GM19351 (cell line): ENCODE data around the gene PRKAA2.
"Not testable (repeated sequence)": the region's sequence is repeated elsewhere in the genome, so short reads cannot be mapped to it uniquely, and the experiment has no call there.

Experiments
- ATAC-seq: cut with Tn5 transposase; IDR thresholded peaks from one replicate; pipeline ENCODE4 v1.9.1; 2021; ENCODE audit warnings: mild to moderate bottlenecking, moderate library complexity; ENCODE audit not compliant: unreplicated experiment

The PRKAA2 gene

GRCh38 chr1:56644919-56645676 lies at the start of gene PRKAA2:
PRKAA2 (plus strand) TSS chr1:56645314; CDS start chr1:56645388, 74 bp downstream.
- ATAC-seq, result peak; percentile 73

GRCh38 chr1:56595397-56596191 lies 49.5 kb upstream of the PRKAA2 start:
- ATAC-seq, result not testable (repeated sequence)

DNA sequence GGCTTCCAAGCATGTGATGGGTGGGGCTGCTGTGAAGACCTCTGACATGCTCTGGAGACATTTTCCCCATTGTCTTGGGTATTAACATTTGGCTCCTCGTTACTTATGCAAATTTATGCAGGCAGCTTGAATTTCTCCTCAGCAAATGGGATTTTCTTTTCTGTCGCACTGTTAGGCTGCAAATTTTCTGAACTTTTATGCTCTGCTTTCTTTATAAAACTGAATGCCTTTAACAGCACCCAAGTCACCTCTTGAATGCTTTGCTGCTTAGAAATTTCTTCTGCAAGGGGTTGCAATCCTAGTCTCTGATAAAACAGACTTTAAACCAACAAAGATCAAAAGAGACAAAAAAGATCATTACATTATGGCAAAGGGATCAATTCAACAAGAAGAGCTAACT lies 35.0 kb upstream of the PRKAA2 start:
- not testable (repeated sequence) for ATAC-seq

GRCh38 chr1:56610770-56611169 lies 34.3 kb upstream of the PRKAA2 start:
- ATAC-seq, result not testable (repeated sequence)

GRCh38 chr1:56617141-56617540 lies 28.0 kb upstream of the PRKAA2 start:
- ATAC-seq, result no peak

DNA sequence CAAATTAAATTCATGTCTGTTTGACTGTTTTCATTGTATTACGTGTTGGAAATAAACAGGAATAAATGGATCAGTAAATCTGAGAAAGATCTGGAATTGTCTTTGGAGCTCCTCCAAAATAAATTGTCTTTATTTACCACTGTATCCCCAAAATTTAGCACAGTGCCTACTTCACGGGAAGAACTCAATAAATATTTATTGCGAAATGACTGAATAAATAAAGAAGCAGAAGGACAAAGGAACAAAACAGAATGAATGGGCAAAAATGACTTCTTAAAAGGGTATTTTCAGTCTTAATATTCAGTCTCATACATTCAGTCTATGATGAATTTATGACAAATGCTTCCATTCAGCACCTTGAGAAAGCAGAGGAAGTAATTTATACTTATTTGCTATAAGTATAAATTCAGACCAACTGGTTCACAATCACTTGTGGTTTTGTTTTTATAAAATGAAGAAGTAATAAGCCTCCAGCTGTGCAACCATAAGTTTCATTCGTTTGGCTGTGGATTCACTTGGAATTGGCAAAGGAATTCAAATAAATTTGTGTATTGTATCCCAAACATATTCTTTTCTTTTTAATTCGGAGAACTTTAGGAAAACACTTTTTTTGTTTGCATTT lies 19.2 kb upstream of the PRKAA2 start:
- no peak for ATAC-seq

DNA sequence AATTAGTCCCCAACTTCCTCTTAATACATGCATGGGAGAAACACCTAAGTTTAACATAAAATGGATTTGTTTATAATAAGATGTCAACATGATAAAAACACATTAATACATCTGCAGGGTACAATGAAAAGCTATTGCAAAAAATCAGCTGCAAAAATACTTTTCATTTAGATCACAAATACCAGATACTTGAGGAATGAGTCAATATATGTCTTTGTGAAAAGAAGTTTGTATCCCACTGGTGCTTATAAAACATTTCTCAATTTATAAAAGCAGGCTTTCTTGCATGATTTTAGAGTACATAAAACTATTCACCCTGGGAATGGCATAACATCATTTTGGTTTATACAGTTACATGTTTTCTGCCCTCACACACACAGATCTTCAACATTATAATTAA lies 18.6 kb upstream of the PRKAA2 start:
- ATAC-seq, result no peak

- ATAC-seq, result no peak
These were observed 18.0 kb upstream of the PRKAA2 start for GRCh38 chr1:56627019-56627635.

GRCh38 chr1:56627636-56628039 lies 17.5 kb upstream of the PRKAA2 start:
- no peak for ATAC-seq

DNA sequence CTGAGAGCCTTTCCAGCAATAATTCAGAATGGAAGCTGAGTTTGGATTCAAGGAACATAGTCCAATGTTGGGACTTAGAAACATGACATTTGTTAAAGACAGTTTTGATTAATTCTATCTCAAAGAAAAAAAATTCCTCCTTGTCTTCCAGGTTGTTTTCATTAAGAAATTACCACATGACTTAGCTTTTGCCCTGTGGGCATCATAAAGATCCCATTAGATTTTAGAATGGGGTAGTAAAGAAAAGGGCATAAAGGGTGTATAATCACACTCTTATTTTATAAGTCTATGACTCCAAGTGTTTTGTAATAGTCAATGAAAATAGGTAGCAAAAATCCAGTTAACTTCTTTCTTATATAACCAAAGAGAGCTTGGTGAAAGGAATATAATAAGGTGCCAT lies 14.3 kb upstream of the PRKAA2 start:
- no peak for ATAC-seq

- ATAC-seq, result no peak
These were observed 13.2 kb upstream of the PRKAA2 start for GRCh38 chr1:56631901-56632300.

GRCh38 chr1:56634981-56635380 lies 10.1 kb upstream of the PRKAA2 start:
- ATAC-seq, result no peak

- no peak for ATAC-seq
These were observed 6.9 kb upstream of the PRKAA2 start for GRCh38 chr1:56638248-56638647.

GRCh38 chr1:56639211-56639610 lies 5.9 kb upstream of the PRKAA2 start:
- ATAC-seq, result no peak

- ATAC-seq, result no peak
These were observed 1.5 kb upstream of the PRKAA2 start for GRCh38 chr1:56643661-56644060.

DNA sequence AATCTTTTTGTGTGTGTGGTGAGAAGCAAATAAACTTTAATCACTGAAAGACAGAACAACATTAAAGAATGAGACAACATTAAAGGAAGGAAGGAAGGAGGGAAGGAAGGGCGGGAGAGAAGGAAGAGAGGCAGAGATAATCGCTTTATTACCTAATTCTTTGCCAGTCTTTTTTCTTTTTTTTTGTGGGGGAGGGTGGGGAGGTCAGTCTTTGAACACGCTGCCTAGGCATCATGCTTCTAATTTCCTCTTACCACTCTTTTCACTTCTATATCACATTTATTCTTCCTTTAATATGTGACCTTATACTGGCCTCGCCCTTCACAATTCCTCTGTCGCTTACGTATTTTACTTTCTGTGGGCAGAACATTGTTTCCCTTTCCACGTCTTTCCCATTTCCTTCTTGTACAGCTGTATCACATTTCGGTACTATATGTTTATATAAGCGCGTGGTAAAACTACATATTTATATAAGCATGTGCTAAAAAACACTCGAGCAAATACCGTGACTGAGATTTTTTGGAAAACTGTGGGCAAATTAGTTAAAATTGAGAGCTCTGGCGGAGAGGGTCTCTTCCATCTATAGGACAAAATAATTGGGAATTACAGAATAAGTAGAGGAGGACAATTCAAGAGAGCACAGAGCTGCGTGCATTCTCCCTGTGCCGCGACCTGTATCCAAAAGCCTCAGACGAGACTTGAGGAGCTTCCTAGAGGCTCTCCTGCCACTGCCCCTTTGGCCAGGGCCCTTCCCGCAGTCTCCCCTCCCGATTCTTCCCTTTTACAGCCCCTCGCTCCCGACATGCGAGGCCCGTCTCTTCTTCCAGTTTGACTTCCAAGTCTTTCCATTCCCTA lies 823 bp upstream of the PRKAA2 start:
- peak; percentile 9 for ATAC-seq

DNA sequence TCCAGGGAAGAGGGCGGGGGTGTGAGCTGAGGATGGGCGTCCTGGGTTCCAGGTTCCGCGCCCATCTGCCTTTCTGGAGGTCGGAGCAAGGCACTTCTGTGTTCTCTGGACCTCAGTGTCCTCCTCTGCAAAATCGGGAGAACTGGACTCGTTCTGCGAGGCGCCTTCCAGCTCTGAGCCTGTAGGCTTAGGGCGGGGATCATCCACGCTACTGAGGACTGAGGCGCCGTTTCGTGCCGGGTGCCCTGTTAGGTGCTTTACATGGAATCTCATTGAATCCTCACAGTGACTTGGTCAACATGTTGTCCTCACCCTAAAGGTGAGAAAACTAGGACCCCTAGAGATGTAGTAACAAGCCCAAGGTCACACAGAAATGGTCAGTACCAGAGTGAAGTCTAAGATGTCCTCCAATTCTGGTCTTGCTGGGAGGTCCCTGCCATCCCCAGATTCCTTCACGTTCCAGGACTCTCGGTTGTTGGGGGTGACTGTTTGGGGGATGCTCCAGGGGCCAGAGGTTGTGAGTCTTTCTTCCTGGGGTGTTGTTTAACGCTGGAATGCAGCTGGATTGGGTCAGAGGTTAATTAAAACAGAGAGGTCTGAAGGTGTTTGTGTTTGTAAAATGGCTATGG lies 677 bp downstream of the PRKAA2 start:
- peak; percentile 21 for ATAC-seq

- ATAC-seq, result no peak
These were observed 1.5 kb downstream of the PRKAA2 start for GRCh38 chr1:56646611-56647010.

DNA sequence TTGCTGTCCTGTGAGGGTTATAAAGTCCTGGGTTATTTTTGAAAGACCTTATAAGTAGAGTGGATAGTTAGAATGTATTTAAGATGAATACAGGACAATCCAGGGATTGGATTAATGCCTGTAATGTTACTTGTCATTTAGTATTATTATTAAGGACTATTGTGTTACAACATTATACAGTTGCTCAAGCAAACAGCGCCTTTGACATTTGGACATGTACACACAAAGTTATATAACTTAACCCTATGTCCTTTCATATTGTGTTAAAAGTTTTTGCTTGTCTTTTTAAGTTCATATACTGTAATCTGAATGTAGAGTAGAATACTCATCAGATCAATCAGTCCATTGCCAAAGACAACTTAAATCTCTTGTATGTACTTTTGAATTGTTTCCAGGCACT lies 2.0 kb downstream of the PRKAA2 start:
- no peak for ATAC-seq

GRCh38 chr1:56648546-56648945 lies 3.4 kb downstream of the PRKAA2 start:
- ATAC-seq, result no peak
